ENCODE results near the gene MT4. TPM values are rescaled to one million over a fixed set of nuclear protein-coding genes. Genes with fewer than 3 reads are reported as not detected.

MT4 gene
- total RNA-seq, 1 donor from 2014 or later, result not detected

Other genes starting within 250 kb of the MT4 start
- gene AMFR, start 139.5 kb upstream of the MT4 start, total RNA-seq, result 97.2 TPM
- gene NUDT21, start 113.7 kb upstream of the MT4 start, total RNA-seq, result 128 TPM
- 44.3 TPM for gene OGFOD1, start 113.5 kb upstream of the MT4 start, total RNA-seq
- gene BBS2, start 45.0 kb upstream of the MT4 start, total RNA-seq, result 62.6 TPM
- gene MT3, start 24.5 kb downstream of the MT4 start, total RNA-seq, result 1.5 TPM
- gene MT2A, start 43.5 kb downstream of the MT4 start, total RNA-seq, result 113 TPM
- 98.7 TPM for gene MT1E, start 60.7 kb downstream of the MT4 start, total RNA-seq
- gene MT1M, start 67.6 kb downstream of the MT4 start, total RNA-seq, result 18.8 TPM
- 22.3 TPM for gene MT1A, start 73.6 kb downstream of the MT4 start, total RNA-seq
- not detected for gene MT1B, start 86.8 kb downstream of the MT4 start, total RNA-seq
- gene MT1F, start 92.9 kb downstream of the MT4 start, total RNA-seq, result 8.7 TPM
- 2.9 TPM for gene MT1G, start 103.0 kb downstream of the MT4 start, total RNA-seq
- gene MT1H, start 104.7 kb downstream of the MT4 start, total RNA-seq, result not detected
- gene MT1X, start 117.4 kb downstream of the MT4 start, total RNA-seq, result 110 TPM
- 69.1 TPM for gene NUP93, start 165.1 kb downstream of the MT4 start, total RNA-seq